Activated CD8-positive, alpha-beta memory T cell treated with anti-CD3 and anti-CD28 coated beads, Interleukin-2, amount 50 U/mL, for 24 hours (primary cell): ENCODE results near the gene CKAP2.
A peak's percentile ranks its signal among the peaks of the same experiment; 100 is the strongest.
"Not testable (repeated sequence)": the region's sequence is repeated elsewhere in the genome, so short reads cannot be mapped to it uniquely, and the experiment has no call there.

Source experiments
- DNase-seq: peaks from one replicate; pipeline ENCODE4 v3.0.0-alpha.2; 2020; ENCODE audit errors: extremely low read depth

Gene CKAP2

GRCh38 chr13:52454820-52455676 lies at the start of gene CKAP2:
Gene CKAP2, plus strand, starts transcription at chr13:52455478. Its CDS starts 79 bp downstream, at chr13:52455557.
- DNase-seq = peak; percentile 84

- DNase-seq = no peak
Observed at GRCh38 chr13:52405767-52406494, 49.3 kb upstream of the CKAP2 start, which contains the start of gene THSD1. Gene THSD1, minus strand, starts transcription at chr13:52406172. Its CDS starts 3,572 bp downstream, at chr13:52402600.

- DNase-seq = no peak
Observed at GRCh38 chr13:52406629-52407028, 48.6 kb upstream of the CKAP2 start.

GRCh38 chr13:52407436-52407835 lies 47.8 kb upstream of the CKAP2 start:
- DNase-seq = not testable (repeated sequence)

GRCh38 chr13:52408071-52408658 lies 47.1 kb upstream of the CKAP2 start:
- DNase-seq = not testable (repeated sequence)

GRCh38 chr13:52411629-52412028 lies 43.6 kb upstream of the CKAP2 start:
- DNase-seq = no peak

GRCh38 chr13:52412128-52412527 lies 43.1 kb upstream of the CKAP2 start:
- DNase-seq = no peak

- no peak for DNase-seq
Observed at GRCh38 chr13:52414051-52414450, 41.2 kb upstream of the CKAP2 start.

GRCh38 chr13:52414963-52415362 lies 40.3 kb upstream of the CKAP2 start:
- no peak for DNase-seq

GRCh38 chr13:52419080-52419479 lies 36.2 kb upstream of the CKAP2 start:
- DNase-seq = no peak

GRCh38 chr13:52421216-52421615 lies 34.1 kb upstream of the CKAP2 start:
- DNase-seq = no peak

GRCh38 chr13:52428295-52428694 lies 27.0 kb upstream of the CKAP2 start:
- DNase-seq = no peak

GRCh38 chr13:52432456-52432855 lies 22.8 kb upstream of the CKAP2 start:
- no peak for DNase-seq

GRCh38 chr13:52446265-52446664 lies 9.0 kb upstream of the CKAP2 start:
- no peak for DNase-seq

GRCh38 chr13:52447354-52447753 lies 7.9 kb upstream of the CKAP2 start:
- DNase-seq = no peak

GRCh38 chr13:52447815-52448552 lies 7.3 kb upstream of the CKAP2 start:
- DNase-seq = no peak

GRCh38 chr13:52449331-52450011 lies 5.8 kb upstream of the CKAP2 start:
- no peak for DNase-seq

GRCh38 chr13:52450012-52450792 lies 5.1 kb upstream of the CKAP2 start, which contains the start of gene VPS36:
Gene VPS36, minus strand, starts transcription at chr13:52450634. Its CDS starts 40 bp downstream, at chr13:52450594.
- DNase-seq = peak; percentile 83

GRCh38 chr13:52450793-52451116 lies 4.5 kb upstream of the CKAP2 start:
- DNase-seq = no peak

- DNase-seq = no peak
Observed at GRCh38 chr13:52451135-52451804, 4.0 kb upstream of the CKAP2 start.
